ENCODE results near the gene RIN3. TPM values are rescaled to one million over a fixed set of nuclear protein-coding genes. Genes with fewer than 3 reads are reported as not detected.
"Not testable (repeated sequence)": the region's sequence is repeated elsewhere in the genome, so short reads cannot be mapped to it uniquely, and the experiment has no call there.

RIN3 gene
- polyA plus RNA-seq, 6 donors from 2014 or later, result 7.6 to 43.7 (median 24.5) TPM

DNA sequence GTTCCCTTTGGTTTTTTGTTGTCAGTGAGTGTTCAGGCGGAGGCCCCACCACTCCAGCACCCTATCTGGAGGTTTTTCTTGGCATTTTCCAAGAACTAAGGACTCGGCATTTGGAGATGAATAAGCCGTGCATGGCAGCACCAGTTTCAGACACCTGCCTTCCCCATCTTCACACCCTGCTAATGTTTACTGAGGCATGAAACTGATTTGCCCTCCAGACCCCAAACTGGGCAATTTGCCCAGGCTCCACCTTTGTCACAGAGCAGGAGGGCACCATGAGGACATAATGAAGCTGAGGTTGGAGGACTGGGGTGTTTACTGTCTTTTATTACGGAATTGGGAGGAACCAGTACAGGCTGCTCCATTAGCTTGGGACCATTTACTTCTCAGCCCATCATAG, 121.5 kb downstream of the RIN3 start:
- H3K4me1 Mint-ChIP-seq, result peaks cover 36 to 45% (median 44%) of the 10 kb centered on the region in 3 donors
- no peaks in the 10 kb centered on the region for H3K36me3 Mint-ChIP-seq
- H3K27me3 Mint-ChIP-seq, result no peaks in the 10 kb centered on the region
- H3K4me3 Mint-ChIP-seq, result peak overlapping the region in 1 of 8 donors; percentile 16
- ATAC-seq (ENCODE audit: low read depth in 2 of 2) (peak in 1 of 2 donors; percentile 46), DNase-seq (no peak)
- H3K27ac Mint-ChIP-seq, result peak overlapping the region in 1 of 6 donors; percentile 15
- no peaks in the 10 kb centered on the region for H3K9me3 Mint-ChIP-seq

DNA sequence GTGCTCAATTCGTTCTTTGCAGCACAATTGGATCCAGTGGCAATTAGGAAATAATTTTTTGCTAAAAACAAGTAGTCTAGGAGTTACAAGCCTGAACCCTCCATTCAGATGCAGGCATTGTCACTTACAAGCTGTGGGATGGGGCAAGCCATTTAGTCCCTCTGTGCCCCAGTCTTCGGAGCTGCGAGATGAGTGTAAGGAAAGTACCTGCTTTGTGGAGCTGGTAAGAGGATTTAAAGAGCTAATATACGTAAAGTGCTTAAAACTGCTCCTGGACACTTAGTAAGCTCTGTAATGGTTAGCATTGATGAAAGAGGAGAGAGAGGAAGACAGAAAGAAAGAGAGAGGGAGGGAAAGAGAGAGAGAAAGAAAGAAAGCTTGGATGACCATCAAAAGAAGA, 122.3 kb downstream of the RIN3 start:
- H3K4me1 Mint-ChIP-seq, result peaks cover 36 to 45% (median 41%) of the 10 kb centered on the region in 3 donors
- ATAC-seq (ENCODE audit: low read depth in 2 of 2) (no peak), DNase-seq (no peak)

DNA sequence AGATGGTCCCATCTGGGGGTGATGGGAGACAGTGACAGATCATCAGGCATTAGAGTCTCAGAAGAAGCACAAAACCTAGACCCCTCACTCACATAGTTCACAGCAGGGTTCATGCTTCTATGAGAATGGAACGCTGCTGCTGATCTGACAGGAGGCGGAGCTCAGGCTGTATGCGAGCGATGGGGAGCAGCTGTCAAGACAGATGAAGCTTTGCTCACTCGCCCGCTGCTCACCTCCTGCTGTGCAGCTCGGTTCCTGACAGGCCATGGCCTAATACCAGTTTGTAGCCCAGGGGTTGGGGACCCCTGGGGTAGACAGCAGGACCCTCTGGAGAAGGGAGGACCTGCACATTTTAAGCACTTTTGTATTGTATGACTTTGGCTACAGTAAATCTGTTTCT, 123.6 kb downstream of the RIN3 start:
- Mint-ChIP-seq H3K27ac (no peak overlapping the region), H3K9me3 (no peaks in the 10 kb centered on the region), H3K36me3 (peaks cover 0 to 5% of the 10 kb centered on the region in 2 donors), H3K27me3 (no peaks in the 10 kb centered on the region), H3K4me1 (peaks cover 29 to 35% (median 34%) of the 10 kb centered on the region in 3 donors), H3K4me3 (no peak overlapping the region)
- ATAC-seq (ENCODE audit: low read depth in 2 of 2) (no peak), DNase-seq (no peak)

More for the DNA sequence above, 122.3 kb downstream of the RIN3 start:
- Mint-ChIP-seq H3K27ac (peak overlapping the region in 3 of 6 donors; percentile 26 to 94 (median 68)), H3K9me3 (no peaks in the 10 kb centered on the region), H3K36me3 (no peaks in the 10 kb centered on the region), H3K4me3 (peak overlapping the region in 2 of 8 donors; percentile 14 to 31), H3K27me3 (no peaks in the 10 kb centered on the region)

DNA sequence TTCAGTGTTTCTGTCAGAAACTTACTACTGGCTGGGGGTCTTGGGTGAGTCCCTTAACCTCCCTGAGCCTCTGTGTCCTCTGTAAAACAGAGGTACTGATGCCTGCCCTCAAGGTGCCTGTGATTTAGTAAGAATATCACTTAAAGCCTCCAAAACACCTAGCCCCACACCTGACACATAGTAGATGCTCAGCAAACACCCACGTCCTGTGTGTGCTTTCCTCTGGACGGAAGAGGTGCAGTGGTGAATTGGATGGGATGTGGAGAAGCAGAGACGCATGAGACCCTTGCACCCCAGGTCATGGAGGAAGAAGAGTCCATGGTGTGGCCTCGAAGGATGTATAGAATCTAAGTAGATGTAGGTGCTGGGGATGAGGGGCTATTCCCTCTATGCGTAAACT, 124.3 kb downstream of the RIN3 start:
- H3K4me1 Mint-ChIP-seq, result peaks cover 23 to 29% (median 28%) of the 10 kb centered on the region in 3 donors
- H3K9me3 Mint-ChIP-seq, result no peaks in the 10 kb centered on the region
- ATAC-seq (ENCODE audit: low read depth in 2 of 2), result no peak
- H3K4me3 Mint-ChIP-seq, result no peak overlapping the region
- H3K27ac Mint-ChIP-seq, result peak overlapping the region in 3 of 6 donors; percentile 3 to 91 (median 70)
- no peak for DNase-seq
- no peaks in the 10 kb centered on the region for H3K27me3 Mint-ChIP-seq
- H3K36me3 Mint-ChIP-seq, result peaks cover 0 to 5% of the 10 kb centered on the region in 2 donors

DNA sequence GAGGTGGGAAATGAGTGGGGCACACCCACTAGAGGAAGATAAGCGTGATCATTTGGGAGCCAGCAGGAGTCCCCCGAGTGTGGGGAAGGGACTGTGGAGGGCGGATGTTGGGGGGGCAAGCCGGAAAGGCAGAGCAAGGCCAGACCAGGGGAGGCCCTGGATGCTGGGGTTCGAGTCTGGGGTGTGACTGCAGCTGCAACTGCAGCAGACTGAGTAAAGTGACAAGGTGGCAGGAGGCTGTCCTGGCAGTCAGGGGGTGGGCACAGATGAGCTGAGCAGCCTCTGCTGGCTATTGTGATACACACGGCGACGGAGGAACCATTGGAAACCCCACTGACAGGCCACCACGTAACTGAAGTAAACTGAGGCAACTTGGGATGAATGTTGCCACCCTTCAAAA, 124.7 kb downstream of the RIN3 start:
- Mint-ChIP-seq H3K9me3 (no peaks in the 10 kb centered on the region), H3K36me3 (peaks cover 0 to 5% of the 10 kb centered on the region in 2 donors), H3K27ac (peak overlapping the region in 4 of 6 donors; percentile 3 to 91 (median 74)), H3K27me3 (no peaks in the 10 kb centered on the region), H3K4me1 (peaks cover 19 to 25% (median 24%) of the 10 kb centered on the region in 3 donors), H3K4me3 (no peak overlapping the region)
- ATAC-seq (ENCODE audit: low read depth in 2 of 2) (no peak), DNase-seq (no peak)

DNA sequence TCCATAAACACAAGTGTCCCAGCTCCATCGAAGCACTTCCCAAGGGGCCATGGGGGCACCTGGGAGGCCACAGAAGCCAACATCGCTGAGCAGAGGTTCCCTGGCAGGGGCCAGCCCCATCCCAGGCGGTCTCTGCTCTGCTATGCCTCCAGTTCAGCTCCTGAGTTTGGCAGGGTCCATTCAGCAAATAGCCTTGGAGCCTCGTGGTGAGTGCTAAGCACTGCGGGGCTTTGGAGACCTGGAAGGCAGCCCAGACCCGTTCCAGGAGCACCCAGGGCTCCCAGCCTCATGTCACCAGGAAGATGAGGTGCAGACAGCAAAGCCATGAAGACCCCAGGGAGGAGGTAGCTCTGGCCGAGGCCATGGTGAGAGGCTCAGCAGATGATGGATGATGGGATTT, 125.3 kb downstream of the RIN3 start:
- DNase-seq (no peak), ATAC-seq (ENCODE audit: low read depth in 2 of 2) (no peak)
- Mint-ChIP-seq H3K27ac (peak overlapping the region in 3 of 6 donors; percentile 30 to 73 (median 65)), H3K4me3 (no peak overlapping the region), H3K4me1 (peaks cover 13 to 19% (median 18%) of the 10 kb centered on the region in 3 donors), H3K27me3 (no peaks in the 10 kb centered on the region), H3K36me3 (peaks cover 0 to 5% of the 10 kb centered on the region in 2 donors), H3K9me3 (no peaks in the 10 kb centered on the region)

DNA sequence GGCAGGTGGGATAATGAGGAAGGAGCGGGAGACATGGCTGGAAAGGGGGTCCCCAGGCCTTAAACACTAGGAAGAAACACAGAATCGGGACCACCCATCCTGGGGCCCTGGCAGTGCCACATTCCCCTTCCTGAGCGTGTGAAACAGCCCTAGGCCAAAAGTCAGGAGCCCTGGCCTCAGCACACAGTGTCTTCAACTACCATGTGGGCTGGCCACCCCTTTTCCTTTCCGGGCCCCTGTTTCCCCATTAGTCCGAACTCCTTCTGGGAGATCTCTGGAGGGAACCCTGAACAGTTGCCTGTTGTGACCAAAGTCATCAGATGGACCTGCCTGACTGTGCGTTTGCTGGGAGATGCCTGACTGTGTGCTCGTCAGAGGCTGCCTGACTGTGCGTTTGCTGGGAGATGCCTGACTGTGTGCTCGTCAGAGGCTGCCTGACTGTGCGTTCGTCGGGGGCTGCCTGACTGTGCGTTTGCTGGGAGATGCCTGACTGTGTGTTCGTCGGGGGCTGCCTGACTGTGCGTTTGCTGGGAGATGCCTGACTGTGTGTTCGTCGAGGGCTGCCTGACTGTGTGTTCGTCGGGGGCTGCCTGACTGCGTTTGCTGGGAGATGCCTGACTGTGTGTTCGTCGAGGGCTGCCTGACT, 126.0 kb downstream of the RIN3 start:
- DNase-seq; H3K36me3 Mint-ChIP-seq; H3K27me3 Mint-ChIP-seq; ATAC-seq (ENCODE audit: low read depth in 2 of 2); H3K4me3 Mint-ChIP-seq; H3K9me3 Mint-ChIP-seq: not testable (repeated sequence)
- peak overlapping the region in 4 of 6 donors; percentile 53 to 89 (median 74) for H3K27ac Mint-ChIP-seq
- H3K4me1 Mint-ChIP-seq, result peaks cover 13 to 19% (median 19%) of the 10 kb centered on the region in 3 donors

DNA sequence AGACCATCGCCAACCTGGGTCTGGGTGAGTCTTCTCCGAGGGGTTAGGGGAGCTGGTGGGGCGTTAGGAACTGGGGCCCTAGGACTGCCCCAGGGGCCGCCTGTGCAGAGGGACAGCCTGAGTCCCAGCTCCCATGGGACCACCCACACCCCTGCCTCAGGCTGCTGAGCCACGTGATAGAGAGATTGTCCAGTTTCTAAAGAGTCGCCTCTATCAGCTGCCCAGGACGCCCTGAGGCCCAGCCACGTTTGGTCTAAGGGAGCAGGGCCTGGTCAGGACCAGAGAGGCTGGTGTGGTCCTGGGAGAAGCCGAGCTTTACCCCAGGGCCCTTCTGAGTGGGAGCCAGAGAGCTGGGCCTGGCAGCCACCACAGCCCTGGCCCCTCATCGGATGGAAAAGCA, 127.7 kb downstream of the RIN3 start:
- no peak for DNase-seq
- Mint-ChIP-seq H3K4me1 (peaks cover 5 to 18% (median 13%) of the 10 kb centered on the region in 3 donors), H3K36me3 (peaks cover 0 to 11% of the 10 kb centered on the region in 2 donors), H3K4me3 (no peak overlapping the region), H3K9me3 (peaks cover 0 to 4% (median 0%) of the 10 kb centered on the region in 7 donors), H3K27me3 (no peaks in the 10 kb centered on the region), H3K27ac (no peak overlapping the region)
- ATAC-seq (ENCODE audit: low read depth in 2 of 2), result no peak

DNA sequence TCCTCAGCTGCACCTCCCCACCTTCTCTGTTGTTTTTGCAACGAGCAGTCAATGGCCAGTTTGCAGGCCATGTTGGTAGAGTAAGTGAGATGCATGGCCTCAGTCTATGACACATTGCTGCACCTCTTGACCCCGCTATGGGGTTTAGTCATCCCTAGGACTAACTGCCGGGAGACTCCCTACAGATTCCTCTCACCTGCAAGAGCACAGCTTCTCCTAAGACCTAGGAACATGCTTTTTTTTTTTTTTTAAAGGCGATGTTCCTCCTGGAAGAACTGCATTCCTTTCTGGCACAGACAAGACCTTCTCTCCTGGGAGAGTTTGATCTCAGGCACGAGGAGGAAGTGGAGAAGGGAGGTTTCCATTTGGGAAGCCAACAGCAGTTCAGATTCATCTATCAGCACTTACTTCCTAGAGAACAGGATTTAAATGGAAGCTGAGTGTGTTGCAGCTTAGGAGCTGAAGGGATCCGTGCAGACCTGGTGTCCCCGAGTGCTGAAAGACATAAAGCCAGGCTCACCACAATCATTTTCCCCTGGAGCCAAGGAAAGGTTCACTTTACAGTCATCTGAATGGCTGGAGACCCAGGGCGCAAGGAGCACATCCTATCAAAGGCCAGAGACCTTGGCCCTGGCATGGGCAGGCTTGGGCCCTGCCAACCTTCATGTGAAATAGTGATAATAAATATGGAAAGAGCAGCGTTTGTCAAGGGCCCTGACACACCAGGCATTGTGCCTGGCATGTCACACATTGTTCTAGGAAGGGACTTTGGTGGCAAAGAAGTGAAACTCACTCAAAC, 130.8 kb downstream of the RIN3 start:
- Mint-ChIP-seq H3K27me3 (no peaks in the 10 kb centered on the region), H3K27ac (peak overlapping the region in 3 of 6 donors; percentile 10 to 84 (median 83)), H3K9me3 (peaks cover 0 to 4% (median 0%) of the 10 kb centered on the region in 7 donors), H3K4me3 (peak overlapping the region in 2 of 8 donors; percentile 37 to 70), H3K4me1 (peaks cover 27 to 49% (median 34%) of the 10 kb centered on the region in 3 donors), H3K36me3 (peaks cover 0 to 11% of the 10 kb centered on the region in 2 donors)
- ATAC-seq (ENCODE audit: low read depth in 2 of 2) (no peak), DNase-seq (no peak)

DNA sequence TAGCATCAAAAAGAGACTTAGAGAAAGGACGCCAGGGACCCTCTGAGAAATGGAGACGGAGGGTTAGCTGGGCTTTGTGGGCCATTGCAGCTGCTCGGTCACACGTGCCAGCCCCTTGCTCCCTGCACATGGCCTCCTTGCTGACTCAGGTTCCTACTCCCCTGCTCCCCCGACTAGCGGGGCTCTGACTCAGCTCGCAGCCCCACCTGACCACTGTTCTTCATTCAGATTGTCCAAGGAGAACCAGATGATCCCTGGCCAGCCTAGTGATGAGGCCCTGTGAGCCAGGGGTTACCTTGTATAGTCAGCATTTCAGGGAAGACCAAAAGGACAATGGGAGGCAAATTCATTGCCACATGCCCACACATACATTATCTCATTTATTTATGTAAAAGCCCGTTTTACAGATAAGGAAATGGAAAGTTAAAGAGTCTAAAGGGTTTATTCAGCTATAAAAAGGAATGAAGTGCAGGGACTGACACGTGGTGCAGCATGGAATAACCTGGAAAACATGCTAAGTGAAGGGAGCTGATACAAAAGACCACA, 131.5 kb downstream of the RIN3 start:
- Mint-ChIP-seq H3K27me3 (no peaks in the 10 kb centered on the region), H3K9me3 (peaks cover 0 to 4% (median 0%) of the 10 kb centered on the region in 7 donors), H3K4me3 (peak overlapping the region in 2 of 8 donors; percentile 3 to 70), H3K4me1 (peaks cover 33 to 56% (median 41%) of the 10 kb centered on the region in 3 donors), H3K27ac (peak overlapping the region in 4 of 6 donors; percentile 43 to 84 (median 82)), H3K36me3 (peaks cover 0 to 11% of the 10 kb centered on the region in 2 donors)
- DNase-seq (no peak), ATAC-seq (ENCODE audit: low read depth in 2 of 2) (no peak)

DNA sequence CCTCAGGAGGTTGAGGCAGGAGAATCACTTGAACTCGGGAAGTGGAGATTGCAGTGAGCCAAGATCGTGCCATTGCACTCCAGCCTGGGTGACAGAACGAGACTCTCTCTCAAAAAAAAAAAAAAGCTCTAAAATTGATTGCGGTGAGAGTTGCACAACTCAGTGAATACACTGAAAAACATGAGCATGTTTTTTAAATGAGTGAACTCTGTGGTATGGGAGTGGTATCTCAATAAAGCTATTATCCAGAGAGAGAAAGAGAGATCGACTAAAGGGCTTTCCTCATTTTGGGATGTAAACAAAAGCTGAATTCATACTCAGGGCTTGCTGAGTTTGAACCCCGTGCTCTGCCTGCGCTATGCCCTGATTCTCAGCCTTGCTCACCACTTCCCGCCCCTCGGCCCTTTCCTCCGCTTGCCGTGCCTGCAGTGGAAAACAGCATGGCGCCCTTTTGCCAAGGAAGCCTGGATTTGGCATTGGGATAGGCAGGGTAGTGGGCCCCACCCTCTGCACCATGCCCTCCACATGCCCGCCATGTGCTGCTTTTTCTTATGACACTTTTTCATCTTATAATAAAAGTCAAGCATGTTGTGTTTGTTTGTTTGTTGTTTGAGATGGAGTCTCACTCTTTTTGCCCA, 132.4 kb downstream of the RIN3 start:
- Mint-ChIP-seq H3K27me3 (no peaks in the 10 kb centered on the region), H3K4me1 (peaks cover 40 to 65% (median 50%) of the 10 kb centered on the region in 3 donors), H3K9me3 (peaks cover 0 to 4% (median 0%) of the 10 kb centered on the region in 7 donors), H3K4me3 (no peak overlapping the region), H3K27ac (peak overlapping the region in 1 of 6 donors; percentile 99), H3K36me3 (peaks cover 0 to 11% of the 10 kb centered on the region in 2 donors)
- ATAC-seq (ENCODE audit: low read depth in 2 of 2) (no peak), DNase-seq (no peak)

DNA sequence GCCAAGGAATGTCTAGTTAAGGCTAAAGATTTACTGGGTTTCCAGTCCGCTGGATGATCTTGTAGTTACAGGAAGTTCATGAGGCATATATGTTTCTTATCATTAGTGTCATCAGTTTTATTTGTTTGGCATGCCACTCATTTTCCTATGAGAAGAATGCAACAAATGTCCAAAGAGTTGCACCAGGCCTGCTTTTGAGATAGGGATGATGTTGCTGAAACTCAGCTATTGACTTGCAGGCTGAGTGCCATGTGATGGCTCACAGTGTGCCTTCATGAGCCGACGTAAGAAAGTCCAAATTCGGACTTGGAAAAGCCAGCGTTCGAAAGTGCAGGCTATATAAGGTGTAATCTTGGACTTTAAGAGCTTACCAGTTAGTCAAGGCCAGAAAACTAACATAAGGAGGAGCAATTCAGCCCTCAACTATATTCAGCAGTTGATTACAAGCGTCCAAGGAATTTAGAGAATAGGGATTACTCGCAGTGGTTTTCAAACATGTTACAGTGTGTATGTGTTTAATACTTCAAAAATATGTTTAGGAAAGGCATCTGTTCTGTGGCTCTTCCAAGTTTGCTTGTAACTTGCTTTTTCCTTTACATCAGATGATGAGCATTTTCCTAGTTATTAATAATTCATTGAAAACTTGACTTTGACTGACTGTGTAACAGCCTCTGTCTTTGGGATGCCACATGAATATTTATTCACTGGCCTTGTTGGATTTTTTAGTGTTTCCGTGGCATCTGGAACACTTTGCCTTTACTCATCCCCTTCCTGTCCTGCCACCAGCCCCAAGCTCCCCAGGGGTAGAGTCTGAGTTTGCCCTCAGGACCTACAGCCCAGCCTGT, 133.6 kb downstream of the RIN3 start:
- Mint-ChIP-seq H3K27me3 (no peaks in the 10 kb centered on the region), H3K36me3 (peaks cover 0 to 6% of the 10 kb centered on the region in 2 donors), H3K27ac (peak overlapping the region; percentile 44 to 99 (median 62)), H3K4me1 (peaks cover 44 to 68% (median 59%) of the 10 kb centered on the region in 3 donors), H3K9me3 (peaks cover 0 to 4% (median 0%) of the 10 kb centered on the region in 7 donors), H3K4me3 (peak overlapping the region in 6 of 8 donors; percentile 1 to 72 (median 37))
- DNase-seq (no peak), ATAC-seq (ENCODE audit: low read depth in 2 of 2) (no peak)

All from naive B cell (primary cell).